ENCODE data around the gene ARPC2. TPM values are rescaled to one million over a fixed set of nuclear protein-coding genes. Genes with fewer than 3 reads are reported as not detected.

The ARPC2 gene
- total RNA-seq, 1 experiment from 2014 or later = 568 TPM

- H3K36me3 ChIP-seq (ENCODE audit: insufficient read depth, low read length) = peaks cover 49% of the 10 kb centered on the region
- no peak for DNase-seq
- H3K9ac ChIP-seq (ENCODE audit: low read length) = peak overlapping the region; percentile 100
- peak overlapping the region; percentile 100 for H3K4me2 ChIP-seq (ENCODE audit: low read depth, low read length, poor library complexity, severe bottlenecking)
- peaks cover 72% of the 10 kb centered on the region for H3K4me1 ChIP-seq (ENCODE audit: low read length)
- no peak overlapping the region for H2AFZ ChIP-seq (ENCODE audit: low read length)
- peaks cover 61% of the 10 kb centered on the region for H4K20me1 ChIP-seq (ENCODE audit: insufficient read depth, low read depth, low read length)
- peak overlapping the region; percentile 99 for H3K27ac ChIP-seq (ENCODE audit: low read length)
- no peaks in the 10 kb centered on the region for H3K9me2 ChIP-seq (replicated peaks; ENCODE audit: insufficient read depth, low read length)
- H3K79me2 ChIP-seq (ENCODE audit: low read length) = peaks cover 71% of the 10 kb centered on the region
- no peaks in the 10 kb centered on the region for H3K27me3 ChIP-seq (ENCODE audit: low read length)
- H3K4me3 ChIP-seq (ENCODE audit: low read length) = peak overlapping the region; percentile 96
- H3K9me3 ChIP-seq (ENCODE audit: low read length) = no peaks in the 10 kb centered on the region
Observed at GRCh38 chr2:218219934-218220333, 2.9 kb downstream of the ARPC2 start.

GRCh38 chr2:218221000-218221399, 4.0 kb downstream of the ARPC2 start:
- H4K20me1 ChIP-seq (ENCODE audit: insufficient read depth, low read depth, low read length) = peaks cover 71% of the 10 kb centered on the region
- H3K27ac ChIP-seq (ENCODE audit: low read length) = peak overlapping the region; percentile 99
- H3K9me3 ChIP-seq (ENCODE audit: low read length) = no peaks in the 10 kb centered on the region
- H2AFZ ChIP-seq (ENCODE audit: low read length) = no peak overlapping the region
- H3K9ac ChIP-seq (ENCODE audit: low read length) = peak overlapping the region; percentile 100
- H3K4me2 ChIP-seq (ENCODE audit: low read depth, low read length, poor library complexity, severe bottlenecking) = peak overlapping the region; percentile 100
- no peaks in the 10 kb centered on the region for H3K9me2 ChIP-seq (replicated peaks; ENCODE audit: insufficient read depth, low read length)
- H3K79me2 ChIP-seq (ENCODE audit: low read length) = peaks cover 82% of the 10 kb centered on the region
- H3K36me3 ChIP-seq (ENCODE audit: insufficient read depth, low read length) = peaks cover 59% of the 10 kb centered on the region
- peak; percentile 54 for DNase-seq
- peaks cover 81% of the 10 kb centered on the region for H3K4me1 ChIP-seq (ENCODE audit: low read length)
- no peaks in the 10 kb centered on the region for H3K27me3 ChIP-seq (ENCODE audit: low read length)
- peak overlapping the region; percentile 96 for H3K4me3 ChIP-seq (ENCODE audit: low read length)

GRCh38 chr2:218223046-218223445, 6.1 kb downstream of the ARPC2 start:
- Histone ChIP-seq H3K27ac (ENCODE audit: low read length) (peak overlapping the region; percentile 99), H3K9me2 (replicated peaks; ENCODE audit: insufficient read depth, low read length) (no peaks in the 10 kb centered on the region), H3K9me3 (ENCODE audit: low read length) (no peaks in the 10 kb centered on the region), H3K79me2 (ENCODE audit: low read length) (peaks cover 87% of the 10 kb centered on the region), H3K4me3 (ENCODE audit: low read length) (no peak overlapping the region), H3K27me3 (ENCODE audit: low read length) (no peaks in the 10 kb centered on the region), H3K9ac (ENCODE audit: low read length) (no peak overlapping the region), H3K36me3 (ENCODE audit: insufficient read depth, low read length) (peaks cover 71% of the 10 kb centered on the region), H4K20me1 (ENCODE audit: insufficient read depth, low read depth, low read length) (peaks cover 79% of the 10 kb centered on the region), H3K4me2 (ENCODE audit: low read depth, low read length, poor library complexity, severe bottlenecking) (no peak overlapping the region), H2AFZ (ENCODE audit: low read length) (no peak overlapping the region), H3K4me1 (ENCODE audit: low read length) (peaks cover 87% of the 10 kb centered on the region)
- DNase-seq = no peak

- no peak overlapping the region for H2AFZ ChIP-seq (ENCODE audit: low read length)
- 0 out of 2 replicates have a peak overlapping the region, but pooled peaks have one; percentile 7 for H3K27ac ChIP-seq (ENCODE audit: low read length)
- H3K4me1 ChIP-seq (ENCODE audit: low read length) = peaks cover 88% of the 10 kb centered on the region
- H3K4me3 ChIP-seq (ENCODE audit: low read length) = no peak overlapping the region
- H3K9me2 ChIP-seq (replicated peaks; ENCODE audit: insufficient read depth, low read length) = no peaks in the 10 kb centered on the region
- peaks cover 81% of the 10 kb centered on the region for H3K36me3 ChIP-seq (ENCODE audit: insufficient read depth, low read length)
- H3K79me2 ChIP-seq (ENCODE audit: low read length) = peaks cover 92% of the 10 kb centered on the region
- no peaks in the 10 kb centered on the region for H3K27me3 ChIP-seq (ENCODE audit: low read length)
- no peak overlapping the region for H3K4me2 ChIP-seq (ENCODE audit: low read depth, low read length, poor library complexity, severe bottlenecking)
- peaks cover 87% of the 10 kb centered on the region for H4K20me1 ChIP-seq (ENCODE audit: insufficient read depth, low read depth, low read length)
- H3K9ac ChIP-seq (ENCODE audit: low read length) = no peak overlapping the region
- DNase-seq = no peak
- H3K9me3 ChIP-seq (ENCODE audit: low read length) = no peaks in the 10 kb centered on the region
Observed at GRCh38 chr2:218224186-218224585, 7.2 kb downstream of the ARPC2 start.

GRCh38 chr2:218226903-218227302, 9.9 kb downstream of the ARPC2 start:
- no peak overlapping the region for H3K27ac ChIP-seq (ENCODE audit: low read length)
- H3K36me3 ChIP-seq (ENCODE audit: insufficient read depth, low read length) = peaks cover 86% of the 10 kb centered on the region
- H3K79me2 ChIP-seq (ENCODE audit: low read length) = peaks cover 88% of the 10 kb centered on the region

GRCh38 chr2:218228366-218229090, 11.5 kb downstream of the ARPC2 start:
- no peak overlapping the region for H3K4me3 ChIP-seq (ENCODE audit: low read length)
- peaks cover 75% of the 10 kb centered on the region for H3K79me2 ChIP-seq (ENCODE audit: low read length)
- peaks cover 56% of the 10 kb centered on the region for H3K4me1 ChIP-seq (ENCODE audit: low read length)

More at GRCh38 chr2:218226903-218227302, 9.9 kb downstream of the ARPC2 start:
- no peak overlapping the region for H2AFZ ChIP-seq (ENCODE audit: low read length)
- H3K4me1 ChIP-seq (ENCODE audit: low read length) = peaks cover 72% of the 10 kb centered on the region
- no peaks in the 10 kb centered on the region for H3K27me3 ChIP-seq (ENCODE audit: low read length)
- H4K20me1 ChIP-seq (ENCODE audit: insufficient read depth, low read depth, low read length) = peaks cover 74% of the 10 kb centered on the region
- H3K9me2 ChIP-seq (replicated peaks; ENCODE audit: insufficient read depth, low read length) = no peaks in the 10 kb centered on the region
- H3K9ac ChIP-seq (ENCODE audit: low read length) = no peak overlapping the region
- H3K4me2 ChIP-seq (ENCODE audit: low read depth, low read length, poor library complexity, severe bottlenecking) = no peak overlapping the region
- DNase-seq = no peak
- no peaks in the 10 kb centered on the region for H3K9me3 ChIP-seq (ENCODE audit: low read length)
- no peak overlapping the region for H3K4me3 ChIP-seq (ENCODE audit: low read length)

GRCh38 chr2:218229239-218229638, 12.2 kb downstream of the ARPC2 start:
- H4K20me1 ChIP-seq (ENCODE audit: insufficient read depth, low read depth, low read length) = peaks cover 51% of the 10 kb centered on the region

More at GRCh38 chr2:218228366-218229090, 11.5 kb downstream of the ARPC2 start:
- no peaks in the 10 kb centered on the region for H3K9me3 ChIP-seq (ENCODE audit: low read length)
- H3K9ac ChIP-seq (ENCODE audit: low read length) = 0 out of 2 replicates have a peak overlapping the region, but pooled peaks have one; percentile 1
- H3K27me3 ChIP-seq (ENCODE audit: low read length) = no peaks in the 10 kb centered on the region
- DNase-seq = no peak
- H3K27ac ChIP-seq (ENCODE audit: low read length) = peak overlapping the region; percentile 73
- H3K9me2 ChIP-seq (replicated peaks; ENCODE audit: insufficient read depth, low read length) = no peaks in the 10 kb centered on the region
- H2AFZ ChIP-seq (ENCODE audit: low read length) = no peak overlapping the region
- peak overlapping the region; percentile 27 for H3K4me2 ChIP-seq (ENCODE audit: low read depth, low read length, poor library complexity, severe bottlenecking)
- H3K36me3 ChIP-seq (ENCODE audit: insufficient read depth, low read length) = peaks cover 80% of the 10 kb centered on the region
- peaks cover 58% of the 10 kb centered on the region for H4K20me1 ChIP-seq (ENCODE audit: insufficient read depth, low read depth, low read length)

GRCh38 chr2:218229851-218230250, 12.9 kb downstream of the ARPC2 start:
- H3K4me1 ChIP-seq (ENCODE audit: low read length) = peaks cover 47% of the 10 kb centered on the region
- H3K4me3 ChIP-seq (ENCODE audit: low read length) = no peak overlapping the region
- no peaks in the 10 kb centered on the region for H3K27me3 ChIP-seq (ENCODE audit: low read length)
- no peaks in the 10 kb centered on the region for H3K9me3 ChIP-seq (ENCODE audit: low read length)
- peaks cover 51% of the 10 kb centered on the region for H4K20me1 ChIP-seq (ENCODE audit: insufficient read depth, low read depth, low read length)
- H3K4me2 ChIP-seq (ENCODE audit: low read depth, low read length, poor library complexity, severe bottlenecking) = no peak overlapping the region
- H3K79me2 ChIP-seq (ENCODE audit: low read length) = peaks cover 72% of the 10 kb centered on the region
- peak overlapping the region; percentile 73 for H3K27ac ChIP-seq (ENCODE audit: low read length)
- H2AFZ ChIP-seq (ENCODE audit: low read length) = no peak overlapping the region
- H3K36me3 ChIP-seq (ENCODE audit: insufficient read depth, low read length) = peaks cover 79% of the 10 kb centered on the region
- no peaks in the 10 kb centered on the region for H3K9me2 ChIP-seq (replicated peaks; ENCODE audit: insufficient read depth, low read length)
- DNase-seq = no peak
- H3K9ac ChIP-seq (ENCODE audit: low read length) = no peak overlapping the region

More at GRCh38 chr2:218229239-218229638, 12.2 kb downstream of the ARPC2 start:
- H3K9me2 ChIP-seq (replicated peaks; ENCODE audit: insufficient read depth, low read length) = no peaks in the 10 kb centered on the region
- H3K4me1 ChIP-seq (ENCODE audit: low read length) = peaks cover 49% of the 10 kb centered on the region
- DNase-seq = peak; percentile 69
- H3K27me3 ChIP-seq (ENCODE audit: low read length) = no peaks in the 10 kb centered on the region
- no peaks in the 10 kb centered on the region for H3K9me3 ChIP-seq (ENCODE audit: low read length)
- peak overlapping the region; percentile 14 for H3K4me2 ChIP-seq (ENCODE audit: low read depth, low read length, poor library complexity, severe bottlenecking)
- peak overlapping the region; percentile 73 for H3K27ac ChIP-seq (ENCODE audit: low read length)
- H3K36me3 ChIP-seq (ENCODE audit: insufficient read depth, low read length) = peaks cover 79% of the 10 kb centered on the region
- no peak overlapping the region for H3K4me3 ChIP-seq (ENCODE audit: low read length)
- H3K79me2 ChIP-seq (ENCODE audit: low read length) = peaks cover 72% of the 10 kb centered on the region
- H3K9ac ChIP-seq (ENCODE audit: low read length) = no peak overlapping the region
- H2AFZ ChIP-seq (ENCODE audit: low read length) = no peak overlapping the region

Measured in Karpas-422 (cell line).